Peyer's patch (tissue), 4 donors: Measurements from ENCODE around the gene ABCA6. TPM values are rescaled to one million over a fixed set of nuclear protein-coding genes. Genes with fewer than 3 reads are reported as not detected.

ENCODE experiments used
- DNase-seq, 3 donors: peaks; one replicate each; pipeline ENCODE4 v3.0.0-alpha.2; 2017 to 2019
- H3K27ac ChIP-seq, 4 donors: fragments of 200-600 bp; sonication (generic); one replicate each; pipeline ENCODE4 v1.5.1; 2016 to 2019
- H3K27me3 ChIP-seq, 2 donors: fragments of 200-600 bp; sonication (generic); one replicate each; pipeline ENCODE4 v1.5.1; 2019
- H3K36me3 ChIP-seq, 3 donors: fragments of 200-600 bp; sonication (generic); one replicate each; pipeline ENCODE4 v1.5.1; 2016 to 2019
- H3K4me1 ChIP-seq, 4 donors: fragments of 200-600 bp; sonication (generic); one replicate each; pipeline ENCODE4 v1.5.1; 2016 to 2019
- H3K4me3 ChIP-seq, 4 donors: fragments of 200-600 bp; sonication (generic); 1 replicate in 3 of 4; 2 replicates in 1 of 4; pipeline ENCODE4 v1.5.1; 2016 to 2019; ENCODE audit warnings: mild to moderate bottlenecking in 1 of 4
- H3K9me3 ChIP-seq, 4 donors: fragments of 200-600 bp; sonication (generic); one replicate each; pipeline ENCODE4 v1.5.1; 2016 to 2019; ENCODE audit warnings: mild to moderate bottlenecking in 1 of 4
- POLR2A ChIP-seq, 2 donors: fragments of 450-650 bp; IDR thresholded peaks; one replicate each; pipeline ENCODE4 v1.5.1; 2017; ENCODE audit warnings: antibody characterized with exemption in 2 of 2, mild to moderate bottlenecking in 2 of 2, moderate library complexity in 2 of 2
- small RNA-seq, 2 donors: library from RNA; depleted of rRNA; stranded (forward); fragments of <200 nt; gene quantifications; one replicate each; pipeline ENCODE3, GENCODE V24; 2016
- total RNA-seq, 4 donors: library from RNA; depleted of rRNA; stranded (reverse); fragments of >200 nt; gene quantifications; one replicate each; pipeline ENCODE4 v1.1.0, GENCODE V29; 2016
- TF ChIP-seq, protein P1 (sequence below), 6 experiments: fragments of 450-650 bp in 4 of 6; fragments of 200-600 bp in 2 of 6; sonication (generic) in 1 of 6; IDR thresholded peaks; one replicate each; pipeline ENCODE4 v1.5.1; 2017 to 2019; ENCODE audit warnings: antibody characterized with exemption in 6 of 6, mild to moderate bottlenecking in 3 of 6, moderate library complexity in 1 of 6

ABCA6 gene
- total RNA-seq, 4 donors from 2014 or later = 23.8 to 59.4 (median 41.1) TPM

- no peak for TF ChIP-seq POLR2A (IDR thresholded peaks at IDR 0.05)
- TF ChIP-seq, protein P1, sequence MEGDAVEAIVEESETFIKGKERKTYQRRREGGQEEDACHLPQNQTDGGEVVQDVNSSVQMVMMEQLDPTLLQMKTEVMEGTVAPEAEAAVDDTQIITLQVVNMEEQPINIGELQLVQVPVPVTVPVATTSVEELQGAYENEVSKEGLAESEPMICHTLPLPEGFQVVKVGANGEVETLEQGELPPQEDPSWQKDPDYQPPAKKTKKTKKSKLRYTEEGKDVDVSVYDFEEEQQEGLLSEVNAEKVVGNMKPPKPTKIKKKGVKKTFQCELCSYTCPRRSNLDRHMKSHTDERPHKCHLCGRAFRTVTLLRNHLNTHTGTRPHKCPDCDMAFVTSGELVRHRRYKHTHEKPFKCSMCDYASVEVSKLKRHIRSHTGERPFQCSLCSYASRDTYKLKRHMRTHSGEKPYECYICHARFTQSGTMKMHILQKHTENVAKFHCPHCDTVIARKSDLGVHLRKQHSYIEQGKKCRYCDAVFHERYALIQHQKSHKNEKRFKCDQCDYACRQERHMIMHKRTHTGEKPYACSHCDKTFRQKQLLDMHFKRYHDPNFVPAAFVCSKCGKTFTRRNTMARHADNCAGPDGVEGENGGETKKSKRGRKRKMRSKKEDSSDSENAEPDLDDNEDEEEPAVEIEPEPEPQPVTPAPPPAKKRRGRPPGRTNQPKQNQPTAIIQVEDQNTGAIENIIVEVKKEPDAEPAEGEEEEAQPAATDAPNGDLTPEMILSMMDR (IDR thresholded peaks at IDR 0.05) = no peak
- Histone ChIP-seq H3K9me3 (no peaks in the 10 kb centered on the region), H3K27me3 (no peaks in the 10 kb centered on the region), H3K4me3 (no peak overlapping the region), H3K4me1 (peaks cover 0 to 6% (median 2%) of the 10 kb centered on the region in 4 donors), H3K27ac (no peak overlapping the region), H3K36me3 (no peaks in the 10 kb centered on the region)
- no peak for DNase-seq
Measured at GRCh38 chr17:69043098-69043734, 98.5 kb downstream of the ABCA6 start.

DNA sequence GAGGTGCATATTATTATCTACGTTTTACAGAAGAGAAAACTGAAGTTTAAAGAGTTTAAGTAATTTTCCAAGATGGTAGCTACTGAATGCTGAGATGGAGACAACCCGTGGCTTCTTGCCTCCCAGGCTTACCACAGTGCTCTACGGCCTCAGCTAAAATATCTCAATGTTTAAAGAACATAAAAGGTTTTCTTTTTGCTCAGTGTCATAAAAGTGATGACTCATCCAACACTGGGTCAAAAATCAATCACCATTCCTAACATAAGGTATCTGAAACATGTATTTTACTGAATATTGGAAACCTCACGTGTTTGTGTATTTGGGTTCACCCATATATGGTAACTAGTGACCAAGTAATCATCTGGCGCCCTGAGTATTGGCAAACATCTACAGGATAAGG is 99.4 kb downstream of the ABCA6 start:
- TF ChIP-seq POLR2A (IDR thresholded peaks at IDR 0.05) = no peak
- TF ChIP-seq, protein P1 (IDR thresholded peaks at IDR 0.05) = no peak
- no peak overlapping the region for H3K4me3 ChIP-seq
- H3K27me3 ChIP-seq = no peaks in the 10 kb centered on the region
- DNase-seq = no peak
- H3K36me3 ChIP-seq = no peaks in the 10 kb centered on the region
- no peak overlapping the region for H3K27ac ChIP-seq
- no peaks in the 10 kb centered on the region for H3K9me3 ChIP-seq
- no peaks in the 10 kb centered on the region for H3K4me1 ChIP-seq

GRCh38 chr17:69031839-69032238 is 109.9 kb downstream of the ABCA6 start:
- no peaks in the 10 kb centered on the region for H3K9me3 ChIP-seq
- no peak overlapping the region for H3K4me3 ChIP-seq
- no peak overlapping the region for H3K27ac ChIP-seq
- no peaks in the 10 kb centered on the region for H3K4me1 ChIP-seq
- peak in 1 of 3 donors; percentile 64 for DNase-seq
- H3K27me3 ChIP-seq = no peaks in the 10 kb centered on the region
- TF ChIP-seq, protein P1 (IDR thresholded peaks at IDR 0.05) = no peak
- no peak for TF ChIP-seq POLR2A (IDR thresholded peaks at IDR 0.05)
- H3K36me3 ChIP-seq = no peaks in the 10 kb centered on the region

DNA sequence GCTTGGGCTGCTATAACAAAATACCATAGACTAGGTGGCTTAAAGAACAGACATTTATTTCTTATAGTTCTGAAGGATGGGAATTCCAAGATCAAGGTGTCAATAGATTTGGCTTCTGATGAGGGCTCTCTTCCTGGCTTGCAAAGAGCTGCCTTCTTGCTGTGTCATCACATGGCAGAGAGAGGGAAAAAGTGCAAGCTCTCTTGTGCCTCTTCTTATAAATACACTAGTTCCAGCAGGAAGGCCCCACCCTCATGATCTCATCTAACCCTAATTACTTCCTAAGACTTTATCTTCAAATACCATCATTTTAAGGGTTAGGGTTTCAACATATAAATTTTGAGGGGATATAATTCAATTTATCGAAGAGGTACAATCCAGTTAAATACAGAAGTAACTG is 111.5 kb downstream of the ABCA6 start:
- Histone ChIP-seq H3K27ac (no peak overlapping the region), H3K27me3 (no peaks in the 10 kb centered on the region), H3K4me1 (no peaks in the 10 kb centered on the region), H3K36me3 (no peaks in the 10 kb centered on the region), H3K4me3 (no peak overlapping the region), H3K9me3 (no peaks in the 10 kb centered on the region)
- TF ChIP-seq, protein P1 (IDR thresholded peaks at IDR 0.05) = no peak
- no peak for TF ChIP-seq POLR2A (IDR thresholded peaks at IDR 0.05)
- no peak for DNase-seq

Small RNA genes within 50 kb of the gene (small RNA-seq; reads per million reads assigned to genes)
- gene MIR4524B = 0 reads per million in 2 donors

Other genes starting within 250 kb of the ABCA6 start
- 10 to 100 TPM; 10.9 to 87.5 (median 21.2) TPM for gene ABCA8, start 186.5 kb downstream of the ABCA6 start, total RNA-seq
- 10 to 100 TPM in 3 of 4 donors, 1 to 10 TPM in 1; 8.6 to 35.9 (median 20.6) TPM for gene ABCA9, start 81.0 kb downstream of the ABCA6 start, total RNA-seq
- 10 to 100 TPM; 16.6 to 19.4 (median 17.6) TPM for gene ABCA10, start 86.9 kb upstream of the ABCA6 start, total RNA-seq
- 100 to 1,000 TPM in 3 of 4 donors, 10 to 100 TPM in 1; 25.6 to 239 (median 177) TPM for gene ABCA5, start 185.2 kb upstream of the ABCA6 start, total RNA-seq